ENCODE data around the gene RARB.
A peak's percentile ranks its signal among the peaks of the same experiment; 100 is the strongest.

RARB gene

GRCh38 chr3:25635038-25635437 is 207.0 kb downstream of the RARB start:
- peak overlapping the region; percentile 6 for H3K27ac ChIP-seq
- H3K4me1 ChIP-seq = peaks cover 3% of the 10 kb centered on the region
- no peak overlapping the region for H3K4me3 ChIP-seq (ENCODE audit: low read depth, low read length)
- no peak for TF ChIP-seq CTCF (IDR thresholded peaks at IDR 0.05)
- no peaks in the 10 kb centered on the region for H3K36me3 ChIP-seq (ENCODE audit: control insufficient read depth, insufficient read depth, low read length)
- no peak overlapping the region for H3K4me2 ChIP-seq (ENCODE audit: low read length)
- H2AFZ ChIP-seq = no peak overlapping the region
- no peak overlapping the region for H3K9ac ChIP-seq
- H3K9me3 ChIP-seq (ENCODE audit: control insufficient read depth, low read length) = no peaks in the 10 kb centered on the region
- no peaks in the 10 kb centered on the region for H3K27me3 ChIP-seq (ENCODE audit: control insufficient read depth, insufficient read depth, low read length)
- H3K79me2 ChIP-seq = no peaks in the 10 kb centered on the region
